Endodermal cell (in vitro differentiated cells): ENCODE results near the gene ABCA2. TPM values are rescaled to one million over a fixed set of nuclear protein-coding genes. Genes with fewer than 3 reads are reported as not detected.
"Not testable (repeated sequence)": the region's sequence is repeated elsewhere in the genome, so short reads cannot be mapped to it uniquely, and the experiment has no call there.

Experiments used
- DNase-seq: peaks from one replicate; pipeline ENCODE4 v3.0.0-alpha.2; 2017
- H3K27ac ChIP-seq: 2 replicates; pipeline ENCODE4 v1.5.1; 2013; ENCODE audit warnings: mild to moderate bottlenecking, low read depth, low read length, moderate library complexity
- H3K27me3 ChIP-seq: 2 replicates; pipeline ENCODE4 v1.6.1; 2013; ENCODE audit warnings: mild to moderate bottlenecking, low read length, moderate library complexity; ENCODE audit not compliant: insufficient read depth, control insufficient read depth, poor library complexity, severe bottlenecking
- H3K36me3 ChIP-seq: 2 replicates; pipeline ENCODE4 v1.7.0; 2013; ENCODE audit warnings: mild to moderate bottlenecking, low read length, moderate library complexity; ENCODE audit not compliant: control insufficient read depth, insufficient read depth
- H3K4me1 ChIP-seq: one replicate; pipeline ENCODE4 v1.7.0; 2013; ENCODE audit warnings: low read length; ENCODE audit not compliant: control insufficient read depth, insufficient read depth
- H3K4me3 ChIP-seq: 2 replicates; pipeline ENCODE4 v1.5.1; 2013; ENCODE audit warnings: mild to moderate bottlenecking, low read length, moderate library complexity
- H3K9ac ChIP-seq: 2 replicates; pipeline ENCODE4 v1.6.1; 2013; ENCODE audit warnings: mild to moderate bottlenecking, low read length, moderate library complexity; ENCODE audit not compliant: poor library complexity, severe bottlenecking; ENCODE audit errors: extremely low read depth
- H3K9me3 ChIP-seq: 2 replicates; pipeline ENCODE4 v1.6.1; 2013; ENCODE audit warnings: mild to moderate bottlenecking, low read length, moderate library complexity; ENCODE audit not compliant: control insufficient read depth
- H3K27ac Mint-ChIP-seq: 2 replicates; pipeline ENCODE4 v1.8.0; 2020; ENCODE audit warnings: mixed read lengths
- H3K27me3 Mint-ChIP-seq: 2 replicates; pipeline ENCODE4 v1.8.0; 2021; ENCODE audit warnings: mild to moderate bottlenecking, mixed read lengths; ENCODE audit not compliant: insufficient read depth
- H3K36me3 Mint-ChIP-seq: 2 replicates; pipeline ENCODE4 v1.8.0; 2020; ENCODE audit warnings: low read depth, mixed read lengths
- H3K4me1 Mint-ChIP-seq: 2 replicates; pipeline ENCODE4 v1.8.0; 2020; ENCODE audit warnings: mixed read lengths
- H3K4me3 Mint-ChIP-seq: 2 replicates; pipeline ENCODE4 v1.8.0; 2020; ENCODE audit warnings: mild to moderate bottlenecking, moderate library complexity, mixed read lengths
- H3K9me3 Mint-ChIP-seq: 2 replicates; pipeline ENCODE4 v1.8.0; 2020; ENCODE audit warnings: mild to moderate bottlenecking, mixed read lengths
- CTCF ChIP-seq: fragments of 200-600 bp; sonication (generic); conservative IDR thresholded peaks from 2 replicates; pipeline ENCODE4 v1.5.0; 2021; ENCODE audit warnings: antibody characterized with exemption, mild to moderate bottlenecking
- WGBS, 2 experiments: methylation state at CpG; one replicate each; pipeline versions ENCODE4 v1.1.5 to v1.1.7; 2013; ENCODE audit warnings: missing lambda C conversion rate in 2 of 2, mixed read lengths in 1 of 2; ENCODE audit not compliant: insufficient coverage in 1 of 2, insufficient read length in 1 of 2; 5-methylcytosine and 5-hydroxymethylcytosine counted together
- total RNA-seq, 2 donors: library from RNA; stranded (reverse); fragmentation: NEBNext Ultra II Directional in 1 of 2; extraction: Animal tissue kit (Norgen Biotek cat#: 25700) in 1 of 2; gene quantifications; 2 replicates in 1 of 2; 3 replicates in 1 of 2; pipeline ENCODE4 v1.2.1, GENCODE V29; 2021

The ABCA2 gene
- total RNA-seq, 2 donors from 2014 or later = 21.5 to 30.0 TPM

GRCh38 chr9:137064880-137065164 is 36.8 kb upstream of the ABCA2 start:
- Mint-ChIP-seq H3K27me3 (no peaks in the 10 kb centered on the region), H3K27ac (no peak overlapping the region)
- WGBS, 2 experiments = 80 to 93% methylated on average over 3 to 12 of the region's 12 CpGs

GRCh38 chr9:137064027-137064879 is 36.2 kb upstream of the ABCA2 start:
- no peaks in the 10 kb centered on the region for H3K27me3 Mint-ChIP-seq
- H3K36me3 ChIP-seq = no peaks in the 10 kb centered on the region
- WGBS, 2 experiments = 63 to 66% methylated on average over 28 to 55 of the region's 55 CpGs

More at GRCh38 chr9:137064880-137065164, 36.8 kb upstream of the ABCA2 start:
- H3K4me1 Mint-ChIP-seq = peaks cover 11% of the 10 kb centered on the region
- Histone ChIP-seq H3K27ac (no peak overlapping the region), H3K27me3 (no peaks in the 10 kb centered on the region), H3K36me3 (no peaks in the 10 kb centered on the region), H3K9ac (no peak overlapping the region), H3K4me1 (peaks cover 3% of the 10 kb centered on the region), H3K9me3 (no peaks in the 10 kb centered on the region), H3K4me3 (no peak overlapping the region)
- H3K9me3 Mint-ChIP-seq = no peaks in the 10 kb centered on the region
- TF ChIP-seq CTCF = no peak
- peaks cover 2% of the 10 kb centered on the region for H3K36me3 Mint-ChIP-seq
- DNase-seq = no peak
- H3K4me3 Mint-ChIP-seq = no peak overlapping the region

GRCh38 chr9:137063311-137064026 is 35.4 kb upstream of the ABCA2 start:
- no peak for TF ChIP-seq CTCF
- Histone ChIP-seq H3K9me3 (no peaks in the 10 kb centered on the region), H3K4me1 (no peaks in the 10 kb centered on the region), H3K36me3 (no peaks in the 10 kb centered on the region), H3K9ac (no peak overlapping the region), H3K27me3 (no peaks in the 10 kb centered on the region), H3K4me3 (no peak overlapping the region), H3K27ac (no peak overlapping the region)
- Mint-ChIP-seq H3K4me3 (no peak overlapping the region), H3K36me3 (peaks cover 2% of the 10 kb centered on the region), H3K4me1 (peaks cover 7% of the 10 kb centered on the region), H3K27me3 (no peaks in the 10 kb centered on the region), H3K27ac (no peak overlapping the region), H3K9me3 (no peaks in the 10 kb centered on the region)
- 90 to 92% methylated on average over 7 to 26 of the region's 26 CpGs for WGBS, 2 experiments
- DNase-seq = no peak

More at GRCh38 chr9:137064027-137064879, 36.2 kb upstream of the ABCA2 start:
- Mint-ChIP-seq H3K9me3 (no peaks in the 10 kb centered on the region), H3K4me1 (peaks cover 11% of the 10 kb centered on the region), H3K27ac (no peak overlapping the region), H3K36me3 (peaks cover 2% of the 10 kb centered on the region), H3K4me3 (no peak overlapping the region)
- DNase-seq = peak; percentile 93
- no peaks in the 10 kb centered on the region for H3K9me3 ChIP-seq
- no peaks in the 10 kb centered on the region for H3K27me3 ChIP-seq
- H3K27ac ChIP-seq = no peak overlapping the region
- H3K4me3 ChIP-seq = no peak overlapping the region
- H3K9ac ChIP-seq = no peak overlapping the region
- peak; percentile 91 for TF ChIP-seq CTCF
- peaks cover 3% of the 10 kb centered on the region for H3K4me1 ChIP-seq

- not testable (repeated sequence) for H3K9ac ChIP-seq, H3K4me1 Mint-ChIP-seq, H3K9me3 ChIP-seq, DNase-seq, H3K27me3 ChIP-seq, H3K27ac ChIP-seq, H3K9me3 Mint-ChIP-seq, H3K36me3 ChIP-seq, H3K4me3 Mint-ChIP-seq, H3K27me3 Mint-ChIP-seq, H3K36me3 Mint-ChIP-seq, H3K4me3 ChIP-seq, H3K4me1 ChIP-seq, H3K27ac Mint-ChIP-seq
- WGBS, 2 experiments = 90 to 97% methylated on average over 2 to 5 of the region's 9 CpGs
These were observed 34.8 kb upstream of the ABCA2 start for GRCh38 chr9:137062798-137063197.
